HepG2 (cell line): ENCODE data around the gene SEL1L2. TPM values are rescaled to one million over a fixed set of nuclear protein-coding genes. Genes with fewer than 3 reads are reported as not detected.
A peak's percentile ranks its signal among the peaks of the same experiment; 100 is the strongest.

Experiments
- ATAC-seq: fragments of 200-7000 bp; cut with Tn5 transposase; 3 replicates; pipeline ENCODE4 v1.9.1; 2020; ENCODE audit warnings: mild to moderate bottlenecking, moderate library complexity
- BruUV-seq: library from RNA; stranded (reverse); fragments of 400-500 nt; replicated peaks from 2 replicates; lab custom pipeline; 2021; lab: Mats Ljungman, UMichigan
- CTCF ChIA-PET: fragments of 300-600 bp; formaldehyde crosslinking; extraction: SDS; loops from one replicate; lab custom pipeline; 2021; ENCODE audit warnings: low total read pairs, inconsistent platforms, low intra/inter-chr PET ratio; lab: Yijun Ruan, JAX
- POLR2A ChIA-PET: fragments of 350-600 bp; sonication (Branson Sonifier 250); formaldehyde crosslinking; loops from one replicate; lab custom pipeline; 2020; ENCODE audit warnings: antibody characterized with exemption, inconsistent platforms; lab: Yijun Ruan, JAX
- DNase-seq: peaks from one replicate; pipeline ENCODE4 v3.0.0-alpha.2; 2015; ENCODE audit warnings: low spot score
- FAIRE-seq: peaks from 3 replicates; lab custom pipeline; 2011; peaks lifted over from hg19 to GRCh38; lab: Jason Lieb, UNC
- H2AFZ ChIP-seq: one replicate; pipeline ENCODE4 v1.6.1; 2011; ENCODE audit warnings: low read length, inconsistent platforms
- H3K27ac ChIP-seq: fragments of 300-600 bp; 3 replicates; pipeline ENCODE4 v1.8.0; 2011; ENCODE audit warnings: mixed run types, mild to moderate bottlenecking, mixed read lengths, low read length, inconsistent platforms; ENCODE audit not compliant: insufficient read depth; ENCODE audit errors: extremely low read length
- H3K27me3 ChIP-seq, 2 experiments: fragments of 200-600 bp in 1 of 2; 2 replicates in 1 of 2; 3 replicates in 1 of 2; pipeline versions ENCODE4 v1.6.0 to v1.8.0; 2011; ENCODE audit warnings: low read length in 2 of 2, mild to moderate bottlenecking in 2 of 2, moderate library complexity in 2 of 2, inconsistent platforms in 1 of 2; ENCODE audit not compliant: insufficient read depth in 2 of 2, control insufficient read depth in 1 of 2
- H3K36me3 ChIP-seq, 2 experiments: fragments of 200-600 bp in 1 of 2; replicated peaks in 1 of 2; 2 replicates in 1 of 2; 3 replicates in 1 of 2; pipeline versions ENCODE4 v1.5.1 to v1.8.0; 2011; ENCODE audit warnings: low read length in 2 of 2, inconsistent platforms in 1 of 2; ENCODE audit not compliant: insufficient read depth in 2 of 2, control insufficient read depth in 1 of 2
- H3K4me1 ChIP-seq: 2 replicates; pipeline ENCODE4 v1.5.1; 2012; ENCODE audit warnings: low read length, inconsistent platforms; ENCODE audit not compliant: insufficient read depth
- H3K4me2 ChIP-seq: 2 replicates; pipeline ENCODE4 v1.6.0; 2011; ENCODE audit warnings: low read depth, low read length, inconsistent platforms
- H3K4me3 ChIP-seq, 3 experiments: fragments of 200-600 bp in 1 of 3; sonication (generic), shearing (Covaris generic) in 1 of 3; replicated peaks in 1 of 3; 2 replicates each; pipeline ENCODE4 v1.5.1; 2011 to 2016; ENCODE audit warnings: low read length in 3 of 3, inconsistent platforms in 2 of 3, low read depth in 2 of 3, mild to moderate bottlenecking in 2 of 3, control low read depth in 1 of 3, mixed read lengths in 1 of 3; ENCODE audit not compliant: insufficient read depth in 1 of 3
- H3K79me2 ChIP-seq: one replicate; pipeline ENCODE4 v1.6.1; 2011; ENCODE audit warnings: low read length, inconsistent platforms; ENCODE audit not compliant: insufficient read depth
- H3K9ac ChIP-seq: 2 replicates; pipeline ENCODE4 v1.6.0; 2011; ENCODE audit warnings: mild to moderate bottlenecking, low read depth, low read length, inconsistent platforms; ENCODE audit not compliant: insufficient read depth
- H3K9me3 ChIP-seq: 2 replicates; pipeline ENCODE4 v1.5.1; 2012; ENCODE audit warnings: mild to moderate bottlenecking, low read length
- H4K20me1 ChIP-seq: 2 replicates; pipeline ENCODE4 v1.6.0; 2011; ENCODE audit warnings: inconsistent platforms, mild to moderate bottlenecking, low read length, moderate library complexity; ENCODE audit not compliant: insufficient read depth
- MLLT10 ChIP-seq: sonication (generic); formaldehyde crosslinking; IDR thresholded peaks from 2 replicates; pipeline ENCODE4 v1.4.0; 2020; ENCODE audit warnings: missing genetic modification reagents
- MTF2 ChIP-seq: sonication (generic); formaldehyde crosslinking; IDR thresholded peaks from 2 replicates; pipeline ENCODE4 v1.5.0; 2020; ENCODE audit warnings: missing genetic modification reagents, borderline replicate concordance
- PHF8 ChIP-seq: sonication (generic); formaldehyde crosslinking; IDR thresholded peaks from 2 replicates; pipeline ENCODE4 v1.5.0; 2020; ENCODE audit warnings: missing genetic modification reagents
- REPIN1 ChIP-seq: sonication (generic); formaldehyde crosslinking; IDR thresholded peaks from 2 replicates; pipeline ENCODE4 v1.8.0; 2022; ENCODE audit warnings: missing genetic modification reagents, low read depth, mild to moderate bottlenecking, borderline replicate concordance
- SMAD9 ChIP-seq: sonication (generic); formaldehyde crosslinking; IDR thresholded peaks from 2 replicates; pipeline ENCODE4 v1.5.1; 2020; ENCODE audit warnings: mild to moderate bottlenecking, missing genetic modification reagents
- TCF12 ChIP-seq, 2 experiments: fragments of 450-650 bp in 1 of 2; sonication (generic) in 1 of 2; formaldehyde crosslinking in 1 of 2; IDR thresholded peaks; 2 replicates each; pipeline versions ENCODE4 v1.6.1 to v1.8.0; 2017 to 2022; ENCODE audit warnings: antibody characterized with exemption in 1 of 2, mild to moderate bottlenecking in 1 of 2, missing genetic modification reagents in 1 of 2, moderate library complexity in 1 of 2
- ZBTB38 ChIP-seq: sonication (generic); formaldehyde crosslinking; IDR thresholded peaks from 2 replicates; pipeline ENCODE4 v1.5.1; 2020; ENCODE audit warnings: mild to moderate bottlenecking, missing genetic modification reagents
- ZFP36L1 ChIP-seq: sonication (generic); formaldehyde crosslinking; IDR thresholded peaks from 2 replicates; pipeline ENCODE4 v1.8.0; 2022; ENCODE audit warnings: mild to moderate bottlenecking, missing genetic modification reagents, moderate library complexity
- ZFX ChIP-seq: sonication (generic); formaldehyde crosslinking; IDR thresholded peaks from 2 replicates; pipeline ENCODE4 v1.4.0; 2020; ENCODE audit warnings: mild to moderate bottlenecking, low read depth, missing genetic modification reagents, moderate library complexity
- ZNF17 ChIP-seq: sonication (generic); formaldehyde crosslinking; IDR thresholded peaks from 2 replicates; pipeline ENCODE4 v1.5.0; 2020; ENCODE audit warnings: mild to moderate bottlenecking, missing genetic modification reagents
- ZNF335 ChIP-seq: sonication (generic); formaldehyde crosslinking; IDR thresholded peaks from 2 replicates; pipeline ENCODE4 v1.4.0; 2020; ENCODE audit warnings: missing genetic modification reagents
- ZNF44 ChIP-seq: sonication (generic); formaldehyde crosslinking; IDR thresholded peaks from 2 replicates; pipeline ENCODE4 v1.5.1; 2020; ENCODE audit warnings: mild to moderate bottlenecking, missing genetic modification reagents
- WGBS: methylation state at CpG from one replicate; pipeline ENCODE4 v1.1.6; 2017; ENCODE audit warnings: low lambda C conversion rate; 5-methylcytosine and 5-hydroxymethylcytosine counted together
- in situ Hi-C: cut with HindIII; loops from 2 replicates; pipeline ENCODE4 v1.10.0; 2017; ENCODE audit warnings: low pct_unique_long_range_greater_than_20kb; ENCODE audit not compliant: extremely low pct_ligation_motif_present
- intact Hi-C: fragments of 100-400 bp; cut with micrococcal nuclease; formaldehyde crosslinking; loops from one replicate; pipeline ENCODE4 v1.10.0; 2022; ENCODE audit not compliant: unreplicated experiment
- polyA plus RNA-seq, 8 experiments: library from polyadenylated mRNA; depleted of rRNA in 3 of 8; stranded (reverse) in 7 of 8; unstranded in 1 of 8; fragments of >200 nt; fragmentation: Illumina TruSeq in 4 of 8; extraction: Trizol in 4 of 8; gene quantifications; 2 replicates each; pipeline versions ENCODE4 v1.2.1 to v1.2.3, GENCODE V29; 2011 to 2016; ENCODE audit warnings: low read depth in 4 of 8, missing spikeins in 1 of 8, mixed read lengths in 1 of 8; ENCODE audit not compliant: insufficient read depth in 1 of 8
- total RNA-seq, 5 experiments: library from RNA; depleted of rRNA; stranded (reverse); fragments of >200 nt; fragmentation: Illumina TruSeq; extraction: Trizol; gene quantifications; 2 replicates each; pipeline ENCODE4 v1.2.3, GENCODE V29; 2016; ENCODE audit warnings: low read depth in 1 of 5
- TF ChIP-seq, protein P1 (sequence below): sonication (generic); formaldehyde crosslinking; IDR thresholded peaks from 2 replicates; pipeline ENCODE4 v1.4.0; 2020; ENCODE audit warnings: mild to moderate bottlenecking, missing genetic modification reagents
- TF ChIP-seq, protein P2 (sequence below): sonication (generic); formaldehyde crosslinking; conservative IDR thresholded peaks from 2 replicates; pipeline ENCODE4 v1.4.0; 2020; ENCODE audit warnings: missing genetic modification reagents
- TF ChIP-seq, protein P3 (sequence below): IDR thresholded peaks from 2 replicates; pipeline ENCODE4 v1.4.0; 2020; ENCODE audit warnings: mild to moderate bottlenecking, missing genetic modification reagents
- TF ChIP-seq, protein P4 (sequence below): sonication (generic); formaldehyde crosslinking; IDR thresholded peaks from 2 replicates; pipeline ENCODE4 v1.5.0; 2020; ENCODE audit warnings: missing genetic modification reagents, mild to moderate bottlenecking, borderline replicate concordance

The SEL1L2 gene
- total and polyA plus RNA-seq, 2 of the 13 experiments (the other 11 are each of a cell fraction or from before 2014, with no cell fraction given) = not detected

DNA sequence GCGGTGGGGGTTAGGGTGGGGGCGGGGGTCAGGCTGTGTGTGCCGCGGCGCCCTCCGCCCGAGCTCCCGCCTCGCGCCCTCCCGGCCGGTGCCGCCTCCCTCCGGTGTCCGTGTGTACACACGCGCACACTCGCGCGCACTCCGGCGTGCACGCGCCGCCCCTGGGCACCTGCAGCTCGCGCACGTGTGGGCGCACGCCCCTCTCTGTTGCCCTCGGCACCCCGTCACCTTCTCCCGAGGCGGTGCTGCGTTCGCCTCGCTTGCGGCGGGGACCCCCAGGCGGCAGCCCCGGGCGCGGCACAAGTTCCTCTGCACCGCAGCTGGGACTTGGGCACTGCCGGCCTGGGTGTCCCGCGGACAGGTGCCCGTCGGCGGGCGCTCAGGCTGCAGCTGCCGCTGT is 5.4 kb upstream of the SEL1L2 start:
- BruUV-seq = no TSS peak
- ATAC-seq (peak; percentile 80), DNase-seq (no peak), FAIRE-seq (no peak)
- in situ Hi-C loops (no loop called here), intact Hi-C loops (no loop called here)
- Histone ChIP-seq H3K27ac (no peak overlapping the region), H2AFZ (no peak overlapping the region), H3K36me3 (no peaks in the 10 kb centered on the region), H3K9me3 (peaks cover 25% of the 10 kb centered on the region), H4K20me1 (no peaks in the 10 kb centered on the region), H3K4me1 (peaks cover 7% of the 10 kb centered on the region; the same call in 1 of the 2 replicates), H3K27me3 (peaks cover 4 to 22% of the 10 kb centered on the region in 2 experiments; a peak in 4 of 5 replicates), H3K4me3 (peak overlapping the region; percentile 33 to 65 (median 64); a peak in 4 of 6 replicates), H3K9ac (no peak overlapping the region), H3K4me2 (peak overlapping the region; percentile 63), H3K79me2 (no peaks in the 10 kb centered on the region)
- ChIA-PET POLR2A (no interaction called here), CTCF (no interaction called here)
- WGBS = 38% methylated on average over 22 of the region's 52 CpGs
- TF ChIP-seq REPIN1 (CRISPR knock-in tag) = no peak
- 0 out of 2 replicates have a peak, but pooled peaks have one; percentile 28 for TF ChIP-seq PHF8 (CRISPR knock-in tag)
- no peak for TF ChIP-seq ZNF335 (CRISPR knock-in tag)
- no peak for TF ChIP-seq SMAD9 (CRISPR knock-in tag)
- no peak for TF ChIP-seq ZNF17
- TF ChIP-seq ZFX (CRISPR knock-in tag) = no peak
- TF ChIP-seq, protein P1, sequence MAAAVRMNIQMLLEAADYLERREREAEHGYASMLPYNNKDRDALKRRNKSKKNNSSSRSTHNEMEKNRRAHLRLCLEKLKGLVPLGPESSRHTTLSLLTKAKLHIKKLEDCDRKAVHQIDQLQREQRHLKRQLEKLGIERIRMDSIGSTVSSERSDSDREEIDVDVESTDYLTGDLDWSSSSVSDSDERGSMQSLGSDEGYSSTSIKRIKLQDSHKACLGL (CRISPR knock-in tag) = peak; percentile 21; the same call in 1 of the 2 replicates
- TF ChIP-seq ZNF44 (CRISPR knock-in tag) = no peak
- peak; percentile 62; the same call in 1 of the 2 replicates for TF ChIP-seq MTF2 (CRISPR knock-in tag)
- no peak for TF ChIP-seq ZFP36L1 (CRISPR knock-in tag)
- TF ChIP-seq MLLT10 (CRISPR knock-in tag) = no peak
- TF ChIP-seq, protein P2, sequence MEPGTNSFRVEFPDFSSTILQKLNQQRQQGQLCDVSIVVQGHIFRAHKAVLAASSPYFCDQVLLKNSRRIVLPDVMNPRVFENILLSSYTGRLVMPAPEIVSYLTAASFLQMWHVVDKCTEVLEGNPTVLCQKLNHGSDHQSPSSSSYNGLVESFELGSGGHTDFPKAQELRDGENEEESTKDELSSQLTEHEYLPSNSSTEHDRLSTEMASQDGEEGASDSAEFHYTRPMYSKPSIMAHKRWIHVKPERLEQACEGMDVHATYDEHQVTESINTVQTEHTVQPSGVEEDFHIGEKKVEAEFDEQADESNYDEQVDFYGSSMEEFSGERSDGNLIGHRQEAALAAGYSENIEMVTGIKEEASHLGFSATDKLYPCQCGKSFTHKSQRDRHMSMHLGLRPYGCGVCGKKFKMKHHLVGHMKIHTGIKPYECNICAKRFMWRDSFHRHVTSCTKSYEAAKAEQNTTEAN (CRISPR knock-in tag) = 0 out of 2 replicates have a peak, but pooled peaks have one; percentile 49
- TF ChIP-seq ZBTB38 (CRISPR knock-in tag) = no peak
- TF ChIP-seq, protein P3, sequence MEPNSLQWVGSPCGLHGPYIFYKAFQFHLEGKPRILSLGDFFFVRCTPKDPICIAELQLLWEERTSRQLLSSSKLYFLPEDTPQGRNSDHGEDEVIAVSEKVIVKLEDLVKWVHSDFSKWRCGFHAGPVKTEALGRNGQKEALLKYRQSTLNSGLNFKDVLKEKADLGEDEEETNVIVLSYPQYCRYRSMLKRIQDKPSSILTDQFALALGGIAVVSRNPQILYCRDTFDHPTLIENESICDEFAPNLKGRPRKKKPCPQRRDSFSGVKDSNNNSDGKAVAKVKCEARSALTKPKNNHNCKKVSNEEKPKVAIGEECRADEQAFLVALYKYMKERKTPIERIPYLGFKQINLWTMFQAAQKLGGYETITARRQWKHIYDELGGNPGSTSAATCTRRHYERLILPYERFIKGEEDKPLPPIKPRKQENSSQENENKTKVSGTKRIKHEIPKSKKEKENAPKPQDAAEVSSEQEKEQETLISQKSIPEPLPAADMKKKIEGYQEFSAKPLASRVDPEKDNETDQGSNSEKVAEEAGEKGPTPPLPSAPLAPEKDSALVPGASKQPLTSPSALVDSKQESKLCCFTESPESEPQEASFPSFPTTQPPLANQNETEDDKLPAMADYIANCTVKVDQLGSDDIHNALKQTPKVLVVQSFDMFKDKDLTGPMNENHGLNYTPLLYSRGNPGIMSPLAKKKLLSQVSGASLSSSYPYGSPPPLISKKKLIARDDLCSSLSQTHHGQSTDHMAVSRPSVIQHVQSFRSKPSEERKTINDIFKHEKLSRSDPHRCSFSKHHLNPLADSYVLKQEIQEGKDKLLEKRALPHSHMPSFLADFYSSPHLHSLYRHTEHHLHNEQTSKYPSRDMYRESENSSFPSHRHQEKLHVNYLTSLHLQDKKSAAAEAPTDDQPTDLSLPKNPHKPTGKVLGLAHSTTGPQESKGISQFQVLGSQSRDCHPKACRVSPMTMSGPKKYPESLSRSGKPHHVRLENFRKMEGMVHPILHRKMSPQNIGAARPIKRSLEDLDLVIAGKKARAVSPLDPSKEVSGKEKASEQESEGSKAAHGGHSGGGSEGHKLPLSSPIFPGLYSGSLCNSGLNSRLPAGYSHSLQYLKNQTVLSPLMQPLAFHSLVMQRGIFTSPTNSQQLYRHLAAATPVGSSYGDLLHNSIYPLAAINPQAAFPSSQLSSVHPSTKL (CRISPR knock-in tag) = 0 out of 2 replicates have a peak, but pooled peaks have one; percentile 6
- TF ChIP-seq TCF12 (IDR thresholded peaks at IDR 0.05) = no peak
- TF ChIP-seq TCF12 (CRISPR knock-in tag; IDR thresholded peaks at IDR 0.05) = no peak
- TF ChIP-seq, protein P4, sequence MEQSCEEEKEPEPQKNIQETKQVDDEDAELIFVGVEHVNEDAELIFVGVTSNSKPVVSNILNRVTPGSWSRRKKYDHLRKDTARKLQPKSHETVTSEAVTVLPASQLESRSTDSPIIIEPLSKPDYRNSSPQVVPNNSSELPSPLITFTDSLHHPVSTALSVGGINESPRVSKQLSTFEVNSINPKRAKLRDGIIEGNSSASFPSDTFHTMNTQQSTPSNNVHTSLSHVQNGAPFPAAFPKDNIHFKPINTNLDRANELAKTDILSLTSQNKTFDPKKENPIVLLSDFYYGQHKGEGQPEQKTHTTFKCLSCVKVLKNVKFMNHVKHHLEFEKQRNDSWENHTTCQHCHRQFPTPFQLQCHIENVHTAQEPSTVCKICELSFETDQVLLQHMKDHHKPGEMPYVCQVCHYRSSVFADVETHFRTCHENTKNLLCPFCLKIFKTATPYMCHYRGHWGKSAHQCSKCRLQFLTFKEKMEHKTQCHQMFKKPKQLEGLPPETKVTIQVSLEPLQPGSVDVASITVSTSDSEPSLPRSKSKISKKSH = no peak
